Thyroid gland (tissue), 4 donors: ENCODE results near the gene MZF1.
A peak's percentile ranks its signal among the peaks of the same experiment; 100 is the strongest.

Experiments used
- CTCF ChIP-seq, 6 experiments: fragments of 200-600 bp in 3 of 6; fragments of 450-650 bp in 3 of 6; sonication (generic) in 3 of 6; IDR thresholded peaks; one replicate each; pipeline ENCODE4 v1.5.1; 2016 to 2019; ENCODE audit warnings: antibody characterized with exemption in 6 of 6, mild to moderate bottlenecking in 2 of 6, inconsistent platforms in 1 of 6, moderate library complexity in 1 of 6
- POLR2A ChIP-seq, 2 donors: fragments of 450-650 bp; IDR thresholded peaks; one replicate each; pipeline ENCODE4 v1.6.1; 2017; ENCODE audit warnings: antibody characterized with exemption in 2 of 2, mild to moderate bottlenecking in 2 of 2, moderate library complexity in 1 of 2

- TF ChIP-seq CTCF (IDR thresholded peaks at IDR 0.05): peak in 4 of 6 experiments; percentile 3 to 41 (median 38)
- no peak for TF ChIP-seq POLR2A (IDR thresholded peaks at IDR 0.05)
These were observed 54.1 kb downstream of the MZF1 start for GRCh38 chr19:58519087-58519354.
